GM06990 (cell line): ENCODE results near the gene DYNC2I2.

ENCODE experiments used
- DNase-seq: peaks from one replicate; pipeline ENCODE4 v3.0.0-alpha.2; 2011; ENCODE audit not compliant: insufficient read length; ENCODE audit errors: extremely low read depth
- H3K27me3 ChIP-seq: replicated peaks from 2 replicates; pipeline ENCODE4 v1.6.0; 2011; ENCODE audit warnings: low read length; ENCODE audit not compliant: control insufficient read depth, insufficient read depth
- H3K36me3 ChIP-seq: 2 replicates; pipeline ENCODE4 v1.5.1; 2011; ENCODE audit warnings: low read length; ENCODE audit not compliant: control insufficient read depth, insufficient read depth
- H3K4me3 ChIP-seq: replicated peaks from 2 replicates; pipeline ENCODE4 v1.5.1; 2011; ENCODE audit warnings: low read depth, mild to moderate bottlenecking, control low read depth, low read length
- CTCF ChIP-seq: IDR thresholded peaks from 2 replicates; pipeline ENCODE4 v1.5.1; 2011; ENCODE audit warnings: low read length, control low read depth, mild to moderate bottlenecking, inconsistent platforms; ENCODE audit not compliant: insufficient read depth, poor library complexity, severe bottlenecking

The DYNC2I2 gene

GRCh38 chr9:128633057-128633456, 23.6 kb downstream of the DYNC2I2 start:
- H3K27me3 ChIP-seq, result no peaks in the 10 kb centered on the region
- no peak for TF ChIP-seq CTCF
- peaks cover 40% of the 10 kb centered on the region for H3K36me3 ChIP-seq
- no peak overlapping the region for H3K4me3 ChIP-seq
- DNase-seq, result no peak

- H3K36me3 ChIP-seq, result peaks cover 45% of the 10 kb centered on the region
- H3K4me3 ChIP-seq, result no peak overlapping the region
- no peak for DNase-seq
- H3K27me3 ChIP-seq, result no peaks in the 10 kb centered on the region
- TF ChIP-seq CTCF, result no peak
Measured at GRCh38 chr9:128632486-128632885, 24.2 kb downstream of the DYNC2I2 start.

GRCh38 chr9:128632066-128632465, 24.6 kb downstream of the DYNC2I2 start:
- Histone ChIP-seq H3K4me3 (no peak overlapping the region), H3K27me3 (no peaks in the 10 kb centered on the region), H3K36me3 (peaks cover 49% of the 10 kb centered on the region)
- TF ChIP-seq CTCF, result no peak
- no peak for DNase-seq

GRCh38 chr9:128631636-128632035, 25.0 kb downstream of the DYNC2I2 start:
- DNase-seq, result no peak
- H3K27me3 ChIP-seq, result no peaks in the 10 kb centered on the region
- peaks cover 49% of the 10 kb centered on the region for H3K36me3 ChIP-seq
- H3K4me3 ChIP-seq, result no peak overlapping the region
- TF ChIP-seq CTCF, result no peak

- Histone ChIP-seq H3K4me3 (no peak overlapping the region), H3K36me3 (peaks cover 58% of the 10 kb centered on the region), H3K27me3 (no peaks in the 10 kb centered on the region)
- DNase-seq, result no peak
- no peak for TF ChIP-seq CTCF
Measured at GRCh38 chr9:128629852-128630545, 26.6 kb downstream of the DYNC2I2 start.

GRCh38 chr9:128629136-128629535, 27.5 kb downstream of the DYNC2I2 start:
- no peak for DNase-seq
- Histone ChIP-seq H3K36me3 (peaks cover 55% of the 10 kb centered on the region), H3K4me3 (no peak overlapping the region), H3K27me3 (no peaks in the 10 kb centered on the region)
- TF ChIP-seq CTCF, result no peak
